Measurements from ENCODE around the gene LAMC3.

DNA sequence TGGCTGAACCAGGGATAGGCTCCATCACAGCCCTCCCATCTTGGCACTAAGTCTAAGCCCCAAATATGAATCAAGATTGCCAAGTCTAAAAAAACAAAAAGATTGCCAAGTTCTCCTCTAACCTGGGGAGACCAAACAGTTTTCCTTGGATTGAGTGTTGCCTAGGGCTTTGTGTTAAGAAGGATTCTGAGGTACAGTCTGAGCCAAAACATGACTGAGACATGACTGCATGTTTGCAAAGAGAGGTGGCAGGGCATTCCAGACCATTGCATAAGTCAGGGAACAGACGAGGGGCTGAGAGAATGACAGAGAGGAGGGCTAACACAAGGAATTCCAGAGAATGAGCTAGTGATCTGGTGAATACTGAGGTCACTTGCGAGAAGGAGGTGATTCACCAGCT lies 11.4 kb downstream of the LAMC3 start:
- TF ChIP-seq, protein P1, sequence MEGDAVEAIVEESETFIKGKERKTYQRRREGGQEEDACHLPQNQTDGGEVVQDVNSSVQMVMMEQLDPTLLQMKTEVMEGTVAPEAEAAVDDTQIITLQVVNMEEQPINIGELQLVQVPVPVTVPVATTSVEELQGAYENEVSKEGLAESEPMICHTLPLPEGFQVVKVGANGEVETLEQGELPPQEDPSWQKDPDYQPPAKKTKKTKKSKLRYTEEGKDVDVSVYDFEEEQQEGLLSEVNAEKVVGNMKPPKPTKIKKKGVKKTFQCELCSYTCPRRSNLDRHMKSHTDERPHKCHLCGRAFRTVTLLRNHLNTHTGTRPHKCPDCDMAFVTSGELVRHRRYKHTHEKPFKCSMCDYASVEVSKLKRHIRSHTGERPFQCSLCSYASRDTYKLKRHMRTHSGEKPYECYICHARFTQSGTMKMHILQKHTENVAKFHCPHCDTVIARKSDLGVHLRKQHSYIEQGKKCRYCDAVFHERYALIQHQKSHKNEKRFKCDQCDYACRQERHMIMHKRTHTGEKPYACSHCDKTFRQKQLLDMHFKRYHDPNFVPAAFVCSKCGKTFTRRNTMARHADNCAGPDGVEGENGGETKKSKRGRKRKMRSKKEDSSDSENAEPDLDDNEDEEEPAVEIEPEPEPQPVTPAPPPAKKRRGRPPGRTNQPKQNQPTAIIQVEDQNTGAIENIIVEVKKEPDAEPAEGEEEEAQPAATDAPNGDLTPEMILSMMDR (IDR thresholded peaks at IDR 0.05; ENCODE audit: poor library complexity, severe bottlenecking) = no peak
- TF ChIP-seq, protein P2, sequence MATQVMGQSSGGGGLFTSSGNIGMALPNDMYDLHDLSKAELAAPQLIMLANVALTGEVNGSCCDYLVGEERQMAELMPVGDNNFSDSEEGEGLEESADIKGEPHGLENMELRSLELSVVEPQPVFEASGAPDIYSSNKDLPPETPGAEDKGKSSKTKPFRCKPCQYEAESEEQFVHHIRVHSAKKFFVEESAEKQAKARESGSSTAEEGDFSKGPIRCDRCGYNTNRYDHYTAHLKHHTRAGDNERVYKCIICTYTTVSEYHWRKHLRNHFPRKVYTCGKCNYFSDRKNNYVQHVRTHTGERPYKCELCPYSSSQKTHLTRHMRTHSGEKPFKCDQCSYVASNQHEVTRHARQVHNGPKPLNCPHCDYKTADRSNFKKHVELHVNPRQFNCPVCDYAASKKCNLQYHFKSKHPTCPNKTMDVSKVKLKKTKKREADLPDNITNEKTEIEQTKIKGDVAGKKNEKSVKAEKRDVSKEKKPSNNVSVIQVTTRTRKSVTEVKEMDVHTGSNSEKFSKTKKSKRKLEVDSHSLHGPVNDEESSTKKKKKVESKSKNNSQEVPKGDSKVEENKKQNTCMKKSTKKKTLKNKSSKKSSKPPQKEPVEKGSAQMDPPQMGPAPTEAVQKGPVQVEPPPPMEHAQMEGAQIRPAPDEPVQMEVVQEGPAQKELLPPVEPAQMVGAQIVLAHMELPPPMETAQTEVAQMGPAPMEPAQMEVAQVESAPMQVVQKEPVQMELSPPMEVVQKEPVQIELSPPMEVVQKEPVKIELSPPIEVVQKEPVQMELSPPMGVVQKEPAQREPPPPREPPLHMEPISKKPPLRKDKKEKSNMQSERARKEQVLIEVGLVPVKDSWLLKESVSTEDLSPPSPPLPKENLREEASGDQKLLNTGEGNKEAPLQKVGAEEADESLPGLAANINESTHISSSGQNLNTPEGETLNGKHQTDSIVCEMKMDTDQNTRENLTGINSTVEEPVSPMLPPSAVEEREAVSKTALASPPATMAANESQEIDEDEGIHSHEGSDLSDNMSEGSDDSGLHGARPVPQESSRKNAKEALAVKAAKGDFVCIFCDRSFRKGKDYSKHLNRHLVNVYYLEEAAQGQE (IDR thresholded peaks at IDR 0.05; ENCODE audit: borderline replicate concordance) = no peak
- no peak for TF ChIP-seq EZH2 (IDR thresholded peaks at IDR 0.05; ENCODE audit: borderline replicate concordance, insufficient read depth, low read length, poor library complexity, severe bottlenecking)
- TF ChIP-seq RAD21 (conservative IDR thresholded peaks at IDR 0.05) = no peak
- TF ChIP-seq TAF1 (IDR thresholded peaks at IDR 0.05; ENCODE audit: low read depth) = no peak
- no peak for TF ChIP-seq EP300 (conservative IDR thresholded peaks at IDR 0.05; ENCODE audit: poor library complexity, severe bottlenecking)
- no peak for TF ChIP-seq MXI1 (conservative IDR thresholded peaks at IDR 0.05; ENCODE audit: poor library complexity, severe bottlenecking)
- no peak for TF ChIP-seq POLR2AphosphoS5 (IDR thresholded peaks at IDR 0.05)

Measured in neural cell (in vitro differentiated cells).